ENCODE results near the gene OGDHL.

GRCh38 chr10:49746626-49747302, 15.4 kb downstream of the OGDHL start:
- TF ChIP-seq POLR2A (IDR thresholded peaks at IDR 0.05) (no peak), CTCF (IDR thresholded peaks at IDR 0.05 in 4 of 5, conservative IDR thresholded peaks at IDR 0.05 in 1 of 5) (no peak)
